RWPE2 (cell line): ENCODE measurements around the gene ITPRIPL2.

ENCODE experiments used
- ATAC-seq: fragments of 200-7000 bp; cut with Tn5 transposase; 3 replicates; pipeline ENCODE4 v1.9.1; 2021; ENCODE audit warnings: low read depth
- DNase-seq: peaks from one replicate; pipeline ENCODE4 v3.0.0-alpha.2; 2020; ENCODE audit warnings: low spot score
- H3K27ac ChIP-seq: fragments of 450-650 bp; 2 replicates; pipeline ENCODE4 v1.5.1; 2017; ENCODE audit warnings: mild to moderate bottlenecking; ENCODE audit not compliant: poor library complexity, severe bottlenecking
- H3K27me3 ChIP-seq: fragments of 250-450 bp; sonication (Bioruptor Pico); 2 replicates; pipeline ENCODE4 v1.5.1; 2021; ENCODE audit warnings: mild to moderate bottlenecking, moderate library complexity; ENCODE audit not compliant: insufficient read depth, poor library complexity, severe bottlenecking
- H3K36me3 ChIP-seq: fragments of 250-450 bp; sonication (Bioruptor Pico); 2 replicates; pipeline ENCODE4 v1.5.1; 2020; ENCODE audit warnings: low read depth, mild to moderate bottlenecking, moderate library complexity
- H3K4me1 ChIP-seq: fragments of 250-450 bp; sonication (Bioruptor Pico); 2 replicates; pipeline ENCODE4 v1.5.1; 2021; ENCODE audit warnings: mild to moderate bottlenecking, moderate library complexity; ENCODE audit not compliant: insufficient read depth, poor library complexity, severe bottlenecking
- H3K4me3 ChIP-seq: fragments of 250-450 bp; sonication (Bioruptor Pico); 2 replicates; pipeline ENCODE4 v1.5.1; 2021; ENCODE audit warnings: mild to moderate bottlenecking, moderate library complexity; ENCODE audit not compliant: severe bottlenecking
- H3K9me3 ChIP-seq: fragments of 250-450 bp; sonication (Bioruptor Pico); 2 replicates; pipeline ENCODE4 v1.5.1; 2021; ENCODE audit warnings: mild to moderate bottlenecking, moderate library complexity; ENCODE audit not compliant: severe bottlenecking
- TF ChIP-seq, protein P1 (sequence below): fragments of 450-650 bp; IDR thresholded peaks from one replicate; pipeline ENCODE4 v1.5.1; 2017; ENCODE audit warnings: mild to moderate bottlenecking, moderate library complexity; ENCODE audit not compliant: poor library complexity, severe bottlenecking

ITPRIPL2 gene

DNA sequence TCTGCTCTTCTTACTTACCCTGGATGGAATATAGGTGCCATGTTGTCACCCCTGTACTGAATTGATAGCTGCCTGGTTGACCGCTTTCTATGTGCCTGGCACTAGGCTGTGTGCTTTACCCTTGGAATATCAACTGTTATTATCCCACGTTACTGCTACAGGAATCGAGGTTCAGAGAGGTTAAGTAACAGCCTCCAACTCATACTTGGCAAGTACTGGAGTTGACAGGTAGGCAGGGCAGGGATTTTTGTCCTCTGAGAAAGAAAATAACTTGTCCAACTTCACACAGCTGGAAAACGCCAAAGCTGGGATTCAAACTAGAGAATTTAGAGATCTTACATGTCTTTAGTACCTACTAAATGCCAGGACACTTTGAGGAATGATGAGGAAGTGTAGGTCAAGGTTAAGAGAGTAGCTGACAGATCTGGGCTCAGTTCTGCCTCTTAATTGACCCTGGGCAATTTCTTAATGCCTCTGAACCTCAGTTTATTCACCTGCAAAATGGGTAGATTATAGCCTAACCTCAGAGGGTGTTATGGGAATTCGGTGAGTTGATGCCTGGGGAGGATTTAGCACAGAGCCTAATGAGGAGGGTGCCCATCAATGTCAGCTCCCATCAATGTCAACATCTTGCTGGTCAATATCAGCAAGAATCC is 25.8 kb downstream of the ITPRIPL2 start:
- no peak for ATAC-seq
- H3K4me3 ChIP-seq: no peak overlapping the region
- H3K36me3 ChIP-seq: no peaks in the 10 kb centered on the region
- peak overlapping the region; percentile 84 for H3K27ac ChIP-seq
- H3K4me1 ChIP-seq: peaks cover 49% of the 10 kb centered on the region
- DNase-seq: no peak
- H3K27me3 ChIP-seq: no peaks in the 10 kb centered on the region
- H3K9me3 ChIP-seq: no peaks in the 10 kb centered on the region
- TF ChIP-seq, protein P1, sequence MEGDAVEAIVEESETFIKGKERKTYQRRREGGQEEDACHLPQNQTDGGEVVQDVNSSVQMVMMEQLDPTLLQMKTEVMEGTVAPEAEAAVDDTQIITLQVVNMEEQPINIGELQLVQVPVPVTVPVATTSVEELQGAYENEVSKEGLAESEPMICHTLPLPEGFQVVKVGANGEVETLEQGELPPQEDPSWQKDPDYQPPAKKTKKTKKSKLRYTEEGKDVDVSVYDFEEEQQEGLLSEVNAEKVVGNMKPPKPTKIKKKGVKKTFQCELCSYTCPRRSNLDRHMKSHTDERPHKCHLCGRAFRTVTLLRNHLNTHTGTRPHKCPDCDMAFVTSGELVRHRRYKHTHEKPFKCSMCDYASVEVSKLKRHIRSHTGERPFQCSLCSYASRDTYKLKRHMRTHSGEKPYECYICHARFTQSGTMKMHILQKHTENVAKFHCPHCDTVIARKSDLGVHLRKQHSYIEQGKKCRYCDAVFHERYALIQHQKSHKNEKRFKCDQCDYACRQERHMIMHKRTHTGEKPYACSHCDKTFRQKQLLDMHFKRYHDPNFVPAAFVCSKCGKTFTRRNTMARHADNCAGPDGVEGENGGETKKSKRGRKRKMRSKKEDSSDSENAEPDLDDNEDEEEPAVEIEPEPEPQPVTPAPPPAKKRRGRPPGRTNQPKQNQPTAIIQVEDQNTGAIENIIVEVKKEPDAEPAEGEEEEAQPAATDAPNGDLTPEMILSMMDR: no peak

DNA sequence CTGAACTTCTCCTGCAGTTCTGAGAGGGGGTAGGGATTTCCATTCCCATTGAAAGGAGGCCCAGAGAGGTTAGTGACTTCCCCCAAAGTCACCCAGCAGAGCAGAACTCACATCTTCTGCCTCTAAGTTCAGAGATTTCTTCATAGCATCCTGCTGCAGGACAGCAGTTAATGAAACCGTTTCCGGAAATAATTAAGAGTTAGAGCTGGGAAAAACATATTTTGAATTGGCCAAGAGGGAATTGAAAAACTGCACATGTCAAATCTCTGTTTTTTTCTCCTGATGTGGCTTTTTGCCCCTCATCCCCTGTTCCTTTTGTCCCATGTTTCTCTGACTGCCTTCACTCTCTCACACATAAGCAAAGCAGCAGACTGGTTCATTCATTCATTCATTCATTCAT is 26.6 kb downstream of the ITPRIPL2 start:
- no peaks in the 10 kb centered on the region for H3K36me3 ChIP-seq
- no peak for ATAC-seq
- TF ChIP-seq, protein P1: no peak
- no peaks in the 10 kb centered on the region for H3K27me3 ChIP-seq
- no peak overlapping the region for H3K4me3 ChIP-seq
- H3K9me3 ChIP-seq: no peaks in the 10 kb centered on the region
- DNase-seq: no peak
- H3K27ac ChIP-seq: no peak overlapping the region
- H3K4me1 ChIP-seq: peaks cover 47% of the 10 kb centered on the region

DNA sequence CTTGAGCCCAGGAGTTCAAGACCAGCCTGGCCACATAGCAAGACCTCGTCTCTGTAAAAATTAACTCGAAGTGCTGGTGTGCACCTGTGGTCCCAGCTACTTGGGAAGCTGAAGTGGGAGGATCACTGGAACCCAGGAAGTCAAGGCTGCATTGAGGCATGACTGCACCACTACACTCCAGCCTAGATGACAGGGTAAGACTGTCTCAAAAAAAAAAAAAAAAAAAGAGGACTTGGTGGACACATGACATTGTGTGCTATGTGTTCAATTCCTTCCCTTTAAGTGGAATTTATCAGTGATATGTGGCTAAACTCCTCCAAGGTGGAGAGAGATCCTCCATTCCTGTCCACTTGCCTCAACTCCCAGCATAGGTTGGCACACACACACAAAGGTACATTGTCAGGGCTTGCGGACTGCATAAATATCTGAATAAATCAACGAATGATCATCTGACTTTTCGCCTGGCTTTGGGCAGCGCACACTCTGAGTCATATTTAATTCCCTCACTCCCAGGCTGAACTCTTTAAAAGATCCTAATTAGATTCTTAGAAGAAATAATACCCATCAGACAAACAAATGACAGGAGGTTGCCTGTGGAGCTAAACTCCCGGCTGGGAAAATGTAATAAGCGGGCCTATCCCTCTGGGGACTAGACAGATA is 29.3 kb downstream of the ITPRIPL2 start:
- no peaks in the 10 kb centered on the region for H3K27me3 ChIP-seq
- no peaks in the 10 kb centered on the region for H3K36me3 ChIP-seq
- H3K9me3 ChIP-seq: no peaks in the 10 kb centered on the region
- DNase-seq (no peak), ATAC-seq (peak; percentile 75)
- peaks cover 20% of the 10 kb centered on the region for H3K4me1 ChIP-seq
- TF ChIP-seq, protein P1: no peak
- no peak overlapping the region for H3K27ac ChIP-seq
- H3K4me3 ChIP-seq: no peak overlapping the region

DNA sequence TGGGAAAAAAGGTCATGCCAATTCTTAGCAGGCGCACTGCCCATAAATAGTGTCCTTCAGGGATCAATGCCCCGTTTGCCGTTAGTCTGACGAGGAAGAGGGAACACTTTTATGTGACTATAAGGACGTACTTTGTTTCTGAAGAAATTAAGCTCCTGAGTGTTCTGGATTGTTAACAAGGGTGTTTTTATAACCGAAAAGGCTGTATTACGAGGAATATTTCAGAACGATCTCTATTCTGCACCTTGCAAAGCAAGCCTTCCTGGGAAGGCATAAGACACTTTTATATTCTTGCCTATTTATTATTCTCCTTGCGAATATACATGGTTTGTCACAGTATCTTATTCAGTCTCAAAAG is 29.8 kb downstream of the ITPRIPL2 start:
- TF ChIP-seq, protein P1: no peak
- H3K4me3 ChIP-seq: no peak overlapping the region
- H3K9me3 ChIP-seq: no peaks in the 10 kb centered on the region
- ATAC-seq (no peak), DNase-seq (no peak)
- H3K36me3 ChIP-seq: no peaks in the 10 kb centered on the region
- no peak overlapping the region for H3K27ac ChIP-seq
- H3K27me3 ChIP-seq: no peaks in the 10 kb centered on the region
- H3K4me1 ChIP-seq: peaks cover 16% of the 10 kb centered on the region

DNA sequence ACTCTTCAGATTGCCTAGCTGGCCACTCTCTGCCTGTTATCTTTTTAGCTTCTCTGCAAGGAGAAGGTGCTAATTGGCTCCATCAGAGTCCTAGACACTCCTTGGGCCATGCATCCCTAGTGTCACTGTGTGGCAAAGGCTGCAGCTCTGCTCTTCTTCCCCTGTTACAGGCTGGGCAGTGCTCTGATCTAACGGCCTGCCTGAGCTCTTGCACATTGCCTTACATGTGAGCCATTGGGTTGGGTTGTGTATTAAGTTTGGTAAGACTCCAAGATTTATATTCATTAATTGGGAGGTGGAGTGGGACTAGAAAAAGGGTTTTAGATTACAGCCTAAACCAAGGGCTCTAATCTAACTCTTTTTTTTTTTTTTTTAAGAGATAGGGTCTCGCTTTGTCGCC is 31.2 kb downstream of the ITPRIPL2 start:
- Histone ChIP-seq H3K36me3 (no peaks in the 10 kb centered on the region), H3K27ac (no peak overlapping the region), H3K4me1 (peaks cover 7% of the 10 kb centered on the region), H3K4me3 (no peak overlapping the region), H3K27me3 (no peaks in the 10 kb centered on the region), H3K9me3 (no peaks in the 10 kb centered on the region)
- no peak for DNase-seq
- no peak for ATAC-seq
- TF ChIP-seq, protein P1: no peak
